Left ventricle myocardium inferior (tissue), 1 donor: ENCODE data around the gene CEP152. TPM values are rescaled to one million over a fixed set of nuclear protein-coding genes. Genes with fewer than 3 reads are reported as not detected.

Source experiments
- DNase-seq: peaks from one replicate; pipeline ENCODE4 v3.0.0-alpha.2; 2020
- H3K27ac ChIP-seq: fragments of 200-600 bp; replicated peaks from 2 replicates; pipeline ENCODE4 v1.8.0; 2021
- H3K27me3 ChIP-seq: fragments of 200-600 bp; 2 replicates; pipeline ENCODE4 v1.8.0; 2021; ENCODE audit warnings: low read depth
- H3K36me3 ChIP-seq: fragments of 200-600 bp; 2 replicates; pipeline ENCODE4 v1.8.0; 2021
- H3K4me1 ChIP-seq: fragments of 200-600 bp; 2 replicates; pipeline ENCODE4 v1.8.0; 2021
- H3K4me3 ChIP-seq: fragments of 200-600 bp; 2 replicates; pipeline ENCODE4 v1.8.0; 2021; ENCODE audit warnings: mild to moderate bottlenecking, moderate library complexity
- H3K9me3 ChIP-seq: fragments of 200-600 bp; replicated peaks from 2 replicates; pipeline ENCODE4 v1.8.0; 2021
- CTCF ChIP-seq: fragments of 200-600 bp; IDR thresholded peaks from 2 replicates; pipeline ENCODE4 v1.8.0; 2021; ENCODE audit warnings: antibody characterized with exemption, mild to moderate bottlenecking, borderline replicate concordance
- intact Hi-C: fragments of 100-400 bp; cut with micrococcal nuclease; formaldehyde crosslinking; loops from one replicate; pipeline ENCODE4 v1.11.0; 2022
- total RNA-seq: library from RNA; stranded (reverse); fragmentation: NEBNext Ultra II Directional; extraction: Animal tissue kit (Norgen Biotek cat#: 25700); gene quantifications from one replicate; pipeline ENCODE4 v1.2.1, GENCODE V29; 2021
- donor health status: DM: no; HTN: yes; CAD: no; lungs with severe emphysema.

CEP152 gene
- total RNA-seq, 1 donor from 2014 or later: 1.3 TPM

- DNase-seq: no peak
- H3K27me3 ChIP-seq: no peaks in the 10 kb centered on the region
Measured at GRCh38 chr15:48800245-48800644, 10.6 kb downstream of the CEP152 start.

GRCh38 chr15:48798319-48798718 lies 12.6 kb downstream of the CEP152 start:
- Histone ChIP-seq H3K4me1 (peaks cover 6% of the 10 kb centered on the region), H3K27ac (no peak overlapping the region), H3K9me3 (no peaks in the 10 kb centered on the region), H3K27me3 (no peaks in the 10 kb centered on the region), H3K36me3 (no peaks in the 10 kb centered on the region), H3K4me3 (no peak overlapping the region)
- intact Hi-C loops: no loop called here
- DNase-seq: no peak
- TF ChIP-seq CTCF: no peak

More at GRCh38 chr15:48800245-48800644, 10.6 kb downstream of the CEP152 start:
- no peak for TF ChIP-seq CTCF
- Histone ChIP-seq H3K36me3 (no peaks in the 10 kb centered on the region), H3K4me1 (no peaks in the 10 kb centered on the region), H3K27ac (peak overlapping the region; percentile 15), H3K9me3 (no peaks in the 10 kb centered on the region), H3K4me3 (no peak overlapping the region)
- intact Hi-C loops: loop anchor here (10.0 kb wide), 1 partner anchor 445 kb away; no protein-coding TSS in a partner anchor

- H3K27me3 ChIP-seq: no peaks in the 10 kb centered on the region
- peak overlapping the region; percentile 39 for H3K4me3 ChIP-seq
- no peak for TF ChIP-seq CTCF
- peak overlapping the region; percentile 44 for H3K27ac ChIP-seq
- no peaks in the 10 kb centered on the region for H3K9me3 ChIP-seq
- no peak for DNase-seq
- intact Hi-C loops: no loop called here
- H3K4me1 ChIP-seq: peaks cover 6% of the 10 kb centered on the region
- no peaks in the 10 kb centered on the region for H3K36me3 ChIP-seq
Measured at GRCh38 chr15:48796930-48797329, 13.9 kb downstream of the CEP152 start.

GRCh38 chr15:48796521-48796920 lies 14.3 kb downstream of the CEP152 start:
- no peak for DNase-seq
- peak overlapping the region; percentile 39 for H3K4me3 ChIP-seq
- no peaks in the 10 kb centered on the region for H3K9me3 ChIP-seq
- no peaks in the 10 kb centered on the region for H3K27me3 ChIP-seq
- TF ChIP-seq CTCF: no peak
- H3K36me3 ChIP-seq: no peaks in the 10 kb centered on the region
- peaks cover 6% of the 10 kb centered on the region for H3K4me1 ChIP-seq
- intact Hi-C loops: no loop called here
- peak overlapping the region; percentile 44 for H3K27ac ChIP-seq

GRCh38 chr15:48795901-48796300 lies 15.0 kb downstream of the CEP152 start:
- no peaks in the 10 kb centered on the region for H3K9me3 ChIP-seq
- intact Hi-C loops: no loop called here
- H3K4me1 ChIP-seq: peaks cover 6% of the 10 kb centered on the region
- no peak for TF ChIP-seq CTCF
- H3K27ac ChIP-seq: peak overlapping the region; percentile 6
- H3K27me3 ChIP-seq: no peaks in the 10 kb centered on the region
- H3K36me3 ChIP-seq: no peaks in the 10 kb centered on the region
- DNase-seq: no peak
- H3K4me3 ChIP-seq: no peak overlapping the region
